SW 1271 (cell line): Measurements from ENCODE around the gene ZC3H18.

ENCODE experiments used
- DNase-seq, 2 experiments: peaks; one replicate each; lab custom pipeline; 2025; lab: John Stamatoyannopoulos, UW

ZC3H18 gene

GRCh38 chr16:88533381-88533917 is 36.8 kb upstream of the ZC3H18 start:
- no peak for DNase-seq

GRCh38 chr16:88533932-88534637 is 36.1 kb upstream of the ZC3H18 start:
- peak in 1 of 2 experiments; percentile 55 for DNase-seq

GRCh38 chr16:88534638-88535190 is 35.5 kb upstream of the ZC3H18 start:
- peak in 1 of 2 experiments; percentile 35 for DNase-seq

GRCh38 chr16:88535191-88535856 is 34.9 kb upstream of the ZC3H18 start:
- DNase-seq = no peak

- no peak for DNase-seq
Measured at GRCh38 chr16:88535857-88536222, 34.4 kb upstream of the ZC3H18 start.

GRCh38 chr16:88536510-88536909 is 33.7 kb upstream of the ZC3H18 start:
- DNase-seq = no peak

GRCh38 chr16:88536971-88537751 is 33.0 kb upstream of the ZC3H18 start:
- DNase-seq = no peak

GRCh38 chr16:88537859-88538258 is 32.3 kb upstream of the ZC3H18 start:
- DNase-seq = no peak

- no peak for DNase-seq
Measured at GRCh38 chr16:88538366-88539060, 31.7 kb upstream of the ZC3H18 start.

- no peak for DNase-seq
Measured at GRCh38 chr16:88539261-88539651, 30.9 kb upstream of the ZC3H18 start.

- no peak for DNase-seq
Measured at GRCh38 chr16:88539652-88540345, 30.4 kb upstream of the ZC3H18 start.

- DNase-seq = no peak
Measured at GRCh38 chr16:88540346-88540977, 29.7 kb upstream of the ZC3H18 start.

- DNase-seq = no peak
Measured at GRCh38 chr16:88541831-88542616, 28.2 kb upstream of the ZC3H18 start.

GRCh38 chr16:88543230-88543813 is 26.9 kb upstream of the ZC3H18 start:
- DNase-seq = no peak

GRCh38 chr16:88545781-88546180 is 24.4 kb upstream of the ZC3H18 start:
- no peak for DNase-seq

GRCh38 chr16:88548131-88548874 is 21.9 kb upstream of the ZC3H18 start:
- no peak for DNase-seq

GRCh38 chr16:88548985-88549384 is 21.2 kb upstream of the ZC3H18 start:
- DNase-seq = no peak

GRCh38 chr16:88549671-88550245 is 20.4 kb upstream of the ZC3H18 start:
- no peak for DNase-seq
